Measurements from ENCODE around the gene ZMYND12. TPM values are rescaled to one million over a fixed set of nuclear protein-coding genes. Genes with fewer than 3 reads are reported as not detected.
"Not testable (repeated sequence)": the region's sequence is repeated elsewhere in the genome, so short reads cannot be mapped to it uniquely, and the experiment has no call there.

The ZMYND12 gene
- total RNA-seq, 6 experiments from 2014 or later: 0.20 TPM; not detected in 5

- no peaks in the 10 kb centered on the region; the same call in none of the 2 replicates for H3K27me3 Mint-ChIP-seq (ENCODE audit: insufficient read depth)
- no peak overlapping the region for H3K27ac Mint-ChIP-seq
- TF ChIP-seq, protein P1, sequence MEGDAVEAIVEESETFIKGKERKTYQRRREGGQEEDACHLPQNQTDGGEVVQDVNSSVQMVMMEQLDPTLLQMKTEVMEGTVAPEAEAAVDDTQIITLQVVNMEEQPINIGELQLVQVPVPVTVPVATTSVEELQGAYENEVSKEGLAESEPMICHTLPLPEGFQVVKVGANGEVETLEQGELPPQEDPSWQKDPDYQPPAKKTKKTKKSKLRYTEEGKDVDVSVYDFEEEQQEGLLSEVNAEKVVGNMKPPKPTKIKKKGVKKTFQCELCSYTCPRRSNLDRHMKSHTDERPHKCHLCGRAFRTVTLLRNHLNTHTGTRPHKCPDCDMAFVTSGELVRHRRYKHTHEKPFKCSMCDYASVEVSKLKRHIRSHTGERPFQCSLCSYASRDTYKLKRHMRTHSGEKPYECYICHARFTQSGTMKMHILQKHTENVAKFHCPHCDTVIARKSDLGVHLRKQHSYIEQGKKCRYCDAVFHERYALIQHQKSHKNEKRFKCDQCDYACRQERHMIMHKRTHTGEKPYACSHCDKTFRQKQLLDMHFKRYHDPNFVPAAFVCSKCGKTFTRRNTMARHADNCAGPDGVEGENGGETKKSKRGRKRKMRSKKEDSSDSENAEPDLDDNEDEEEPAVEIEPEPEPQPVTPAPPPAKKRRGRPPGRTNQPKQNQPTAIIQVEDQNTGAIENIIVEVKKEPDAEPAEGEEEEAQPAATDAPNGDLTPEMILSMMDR (IDR thresholded peaks at IDR 0.05): no peak
- no peak for DNase-seq
- no peaks in the 10 kb centered on the region for H3K36me3 Mint-ChIP-seq (ENCODE audit: low read depth)
- no peak overlapping the region for H3K4me3 Mint-ChIP-seq
- H3K4me1 Mint-ChIP-seq (ENCODE audit: low read depth): peaks cover 11% of the 10 kb centered on the region; the same call in 1 of the 2 replicates
- H3K9me3 Mint-ChIP-seq: no peaks in the 10 kb centered on the region
Observed at GRCh38 chr1:42482635-42483153, 26.9 kb upstream of the ZMYND12 start.

DNA sequence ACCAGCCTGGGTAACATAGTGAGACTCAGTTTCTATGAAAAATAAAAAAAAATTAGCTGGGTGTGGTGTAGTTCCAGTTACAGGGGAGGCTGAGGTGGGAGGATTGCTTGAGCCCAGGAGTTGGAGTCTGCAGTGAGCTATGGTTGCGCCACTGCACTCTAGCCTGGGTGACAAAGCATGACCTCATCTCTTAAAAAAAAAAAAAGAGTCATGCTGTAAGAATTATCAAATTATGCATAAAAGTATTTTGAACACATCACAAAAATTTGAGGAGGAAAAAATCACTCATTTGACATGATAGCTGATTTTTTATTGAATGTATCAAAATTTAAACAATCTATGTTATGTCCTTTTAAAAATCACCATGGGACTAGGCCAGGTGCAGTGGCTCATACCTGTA, 25.1 kb upstream of the ZMYND12 start:
- DNase-seq: no peak
- Mint-ChIP-seq H3K9me3 (no peaks in the 10 kb centered on the region), H3K4me1 (ENCODE audit: low read depth) (peaks cover 11% of the 10 kb centered on the region; the same call in 1 of the 2 replicates)

GRCh38 chr1:42479621-42480020, 23.8 kb upstream of the ZMYND12 start:
- H3K9me3 Mint-ChIP-seq: no peaks in the 10 kb centered on the region
- TF ChIP-seq, protein P1 (IDR thresholded peaks at IDR 0.05): peak; percentile 38
- peaks cover 7% of the 10 kb centered on the region for H3K27me3 Mint-ChIP-seq (ENCODE audit: insufficient read depth)
- DNase-seq: peak; percentile 7
- H3K4me3 Mint-ChIP-seq: no peak overlapping the region
- no peak overlapping the region for H3K27ac Mint-ChIP-seq
- H3K36me3 Mint-ChIP-seq (ENCODE audit: low read depth): no peaks in the 10 kb centered on the region
- H3K4me1 Mint-ChIP-seq (ENCODE audit: low read depth): peaks cover 6% of the 10 kb centered on the region; the same call in 1 of the 2 replicates

More for the DNA sequence above, 25.1 kb upstream of the ZMYND12 start:
- Mint-ChIP-seq H3K36me3 (ENCODE audit: low read depth) (no peaks in the 10 kb centered on the region), H3K27ac (no peak overlapping the region), H3K27me3 (ENCODE audit: insufficient read depth) (peaks cover 7% of the 10 kb centered on the region), H3K4me3 (no peak overlapping the region)
- TF ChIP-seq, protein P1 (IDR thresholded peaks at IDR 0.05): no peak

GRCh38 chr1:42477775-42478174, 22.0 kb upstream of the ZMYND12 start:
- peaks cover 7% of the 10 kb centered on the region for H3K27me3 Mint-ChIP-seq (ENCODE audit: insufficient read depth)

DNA sequence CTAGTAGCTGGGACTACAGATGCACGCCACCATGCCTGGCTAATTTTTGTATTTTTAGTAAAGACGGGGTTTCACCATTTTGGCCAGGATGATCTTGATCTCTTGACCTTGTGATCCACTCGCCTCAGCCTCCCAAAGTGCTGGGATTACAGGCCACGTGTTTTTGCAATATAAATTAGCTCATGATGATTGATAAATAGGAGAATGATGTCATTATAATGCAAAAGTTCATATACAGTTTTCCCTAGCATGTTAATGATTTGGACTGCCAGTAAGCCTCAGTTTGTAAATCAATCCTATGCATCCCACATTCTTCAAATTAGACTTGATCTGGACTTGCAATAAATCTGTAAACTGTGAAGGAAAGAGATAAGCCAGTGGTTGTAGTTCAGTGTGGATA, 21.5 kb upstream of the ZMYND12 start:
- not testable (repeated sequence) for DNase-seq; H3K4me3 Mint-ChIP-seq; H3K27ac Mint-ChIP-seq; H3K36me3 Mint-ChIP-seq (ENCODE audit: low read depth); H3K27me3 Mint-ChIP-seq (ENCODE audit: insufficient read depth); H3K9me3 Mint-ChIP-seq; H3K4me1 Mint-ChIP-seq (ENCODE audit: low read depth)

More at GRCh38 chr1:42477775-42478174, 22.0 kb upstream of the ZMYND12 start:
- H3K27ac Mint-ChIP-seq: no peak overlapping the region
- H3K9me3 Mint-ChIP-seq: no peaks in the 10 kb centered on the region
- H3K4me1 Mint-ChIP-seq (ENCODE audit: low read depth): no peaks in the 10 kb centered on the region
- no peak overlapping the region for H3K4me3 Mint-ChIP-seq
- DNase-seq: no peak
- H3K36me3 Mint-ChIP-seq (ENCODE audit: low read depth): no peaks in the 10 kb centered on the region
- TF ChIP-seq, protein P1 (IDR thresholded peaks at IDR 0.05): no peak

DNA sequence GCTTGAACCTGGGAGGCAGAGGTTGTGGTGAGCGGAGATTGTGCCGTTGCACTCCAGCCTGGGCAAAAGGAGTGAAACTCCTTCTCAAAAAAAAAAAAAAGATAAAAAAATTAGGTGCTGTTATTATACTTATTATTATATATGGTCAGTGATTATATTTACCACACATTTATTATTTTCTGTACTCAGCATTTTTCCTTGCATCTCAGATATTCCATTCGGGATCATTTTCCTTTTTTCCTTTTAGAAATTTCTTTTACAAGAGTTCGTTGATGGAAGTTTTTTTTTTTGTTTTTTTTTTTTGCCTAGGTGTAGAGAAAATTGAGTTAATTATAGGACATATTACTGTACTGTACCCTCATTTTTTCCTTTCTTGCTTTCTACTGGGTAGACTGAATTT, 20.8 kb upstream of the ZMYND12 start:
- TF ChIP-seq, protein P1 (IDR thresholded peaks at IDR 0.05): no peak
- DNase-seq: no peak
- H3K36me3 Mint-ChIP-seq (ENCODE audit: low read depth): no peaks in the 10 kb centered on the region
- no peaks in the 10 kb centered on the region for H3K4me1 Mint-ChIP-seq (ENCODE audit: low read depth)
- H3K4me3 Mint-ChIP-seq: no peak overlapping the region
- no peak overlapping the region for H3K27ac Mint-ChIP-seq
- no peaks in the 10 kb centered on the region for H3K9me3 Mint-ChIP-seq
- peaks cover 7% of the 10 kb centered on the region for H3K27me3 Mint-ChIP-seq (ENCODE audit: insufficient read depth)
